DOHH2 (cell line): Measurements from ENCODE around the gene FRMPD4.
A peak's percentile ranks its signal among the peaks of the same experiment; 100 is the strongest.

Source experiments
- H3F3A ChIP-seq: fragments of 200-600 bp; sonication (generic), shearing (Covaris generic); 2 replicates; pipeline ENCODE4 v1.6.0; 2016; ENCODE audit warnings: antibody characterized with exemption, mild to moderate bottlenecking; ENCODE audit not compliant: control insufficient read depth, insufficient read depth
- H3K27ac ChIP-seq: fragments of 200-600 bp; sonication (generic); 2 replicates; pipeline ENCODE4 v1.5.1; 2014; ENCODE audit warnings: low read depth, mild to moderate bottlenecking, low read length, moderate library complexity
- H3K27me3 ChIP-seq: fragments of 200-600 bp; sonication (generic); 2 replicates; pipeline ENCODE4 v1.6.1; 2014; ENCODE audit warnings: mild to moderate bottlenecking, low read length, mixed read lengths; ENCODE audit not compliant: control insufficient read depth
- H3K36me3 ChIP-seq: fragments of 200-600 bp; sonication (generic); 2 replicates; pipeline ENCODE4 v1.6.1; 2014; ENCODE audit warnings: mild to moderate bottlenecking, low read length, moderate library complexity, mixed read lengths; ENCODE audit not compliant: control insufficient read depth
- H3K4me1 ChIP-seq: fragments of 200-600 bp; sonication (generic); 2 replicates; pipeline ENCODE4 v1.6.1; 2014; ENCODE audit warnings: mild to moderate bottlenecking, low read length, mixed read lengths; ENCODE audit not compliant: control insufficient read depth
- H3K4me2 ChIP-seq: fragments of 200-600 bp; sonication (generic); 2 replicates; pipeline ENCODE4 v1.6.0; 2014; ENCODE audit warnings: mild to moderate bottlenecking, low read length, moderate library complexity
- H3K4me3 ChIP-seq: fragments of 200-600 bp; sonication (generic); 2 replicates; pipeline ENCODE4 v1.5.1; 2014; ENCODE audit warnings: mild to moderate bottlenecking, low read length, mixed read lengths
- H3K79me2 ChIP-seq: fragments of 200-600 bp; sonication (generic); 2 replicates; pipeline ENCODE4 v1.6.1; 2014; ENCODE audit warnings: mild to moderate bottlenecking, low read length, mixed read lengths; ENCODE audit not compliant: control insufficient read depth
- H3K9me2 ChIP-seq: fragments of 200-600 bp; sonication (generic); replicated peaks from 2 replicates; pipeline ENCODE4 v1.6.1; 2014; ENCODE audit warnings: mild to moderate bottlenecking, low read length, mixed read lengths; ENCODE audit not compliant: control insufficient read depth
- H3K9me3 ChIP-seq: fragments of 200-600 bp; sonication (generic); 2 replicates; pipeline ENCODE4 v1.6.1; 2014; ENCODE audit warnings: antibody characterized with exemption, low read length, mixed read lengths; ENCODE audit not compliant: control insufficient read depth, insufficient read depth
- H4K20me1 ChIP-seq: fragments of 200-600 bp; sonication (generic); 2 replicates; pipeline ENCODE4 v1.6.0; 2014; ENCODE audit warnings: low read depth, mild to moderate bottlenecking, antibody characterized with exemption, low read length, moderate library complexity; ENCODE audit not compliant: control insufficient read depth, insufficient read depth
- EZH2phosphoT487 ChIP-seq: fragments of 200-600 bp; sonication (generic); IDR thresholded peaks from 2 replicates; pipeline ENCODE4 v1.6.1; 2017; ENCODE audit warnings: borderline replicate concordance, mild to moderate bottlenecking, antibody characterized with exemption, low read length, moderate library complexity, mixed read lengths
- TF ChIP-seq, protein P1 (sequence below): fragments of 200-600 bp; sonication (generic); IDR thresholded peaks from one replicate; pipeline ENCODE4 v1.5.1; 2014; ENCODE audit warnings: antibody characterized with exemption, mild to moderate bottlenecking, low read depth, low read length; ENCODE audit not compliant: poor library complexity, severe bottlenecking

Gene FRMPD4

DNA sequence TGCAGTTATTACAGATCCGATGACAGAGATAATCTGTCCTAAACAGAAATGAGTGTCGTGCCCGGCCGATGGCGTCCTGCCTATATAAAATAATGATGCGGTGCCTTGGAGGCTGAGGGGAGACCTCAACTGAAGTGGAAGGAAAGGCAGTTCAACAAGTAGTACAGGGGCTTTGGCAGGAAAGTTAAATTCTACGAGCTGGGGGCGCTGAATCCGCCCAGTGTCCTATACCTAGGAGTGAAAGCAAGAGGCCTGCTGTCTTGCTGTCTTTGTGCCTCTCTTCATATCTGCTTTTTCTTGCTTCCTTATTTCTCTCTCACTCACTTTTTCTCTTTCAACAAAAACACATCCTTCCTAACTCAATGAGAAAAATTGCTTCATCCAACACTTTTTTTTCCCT lies 570.8 kb downstream of the FRMPD4 start:
- Histone ChIP-seq H3K27me3 (no peaks in the 10 kb centered on the region), H3K36me3 (no peaks in the 10 kb centered on the region), H3K9me3 (no peaks in the 10 kb centered on the region), H3K4me1 (peaks cover 23% of the 10 kb centered on the region), H3K79me2 (no peaks in the 10 kb centered on the region), H3K27ac (no peak overlapping the region), H3K4me2 (no peak overlapping the region), H3F3A (0 out of 2 replicates have a peak, but pooled peaks cover 4% of the 10 kb centered on the region), H3K4me3 (no peak overlapping the region), H4K20me1 (no peaks in the 10 kb centered on the region), H3K9me2 (no peaks in the 10 kb centered on the region)
- TF ChIP-seq, protein P1, sequence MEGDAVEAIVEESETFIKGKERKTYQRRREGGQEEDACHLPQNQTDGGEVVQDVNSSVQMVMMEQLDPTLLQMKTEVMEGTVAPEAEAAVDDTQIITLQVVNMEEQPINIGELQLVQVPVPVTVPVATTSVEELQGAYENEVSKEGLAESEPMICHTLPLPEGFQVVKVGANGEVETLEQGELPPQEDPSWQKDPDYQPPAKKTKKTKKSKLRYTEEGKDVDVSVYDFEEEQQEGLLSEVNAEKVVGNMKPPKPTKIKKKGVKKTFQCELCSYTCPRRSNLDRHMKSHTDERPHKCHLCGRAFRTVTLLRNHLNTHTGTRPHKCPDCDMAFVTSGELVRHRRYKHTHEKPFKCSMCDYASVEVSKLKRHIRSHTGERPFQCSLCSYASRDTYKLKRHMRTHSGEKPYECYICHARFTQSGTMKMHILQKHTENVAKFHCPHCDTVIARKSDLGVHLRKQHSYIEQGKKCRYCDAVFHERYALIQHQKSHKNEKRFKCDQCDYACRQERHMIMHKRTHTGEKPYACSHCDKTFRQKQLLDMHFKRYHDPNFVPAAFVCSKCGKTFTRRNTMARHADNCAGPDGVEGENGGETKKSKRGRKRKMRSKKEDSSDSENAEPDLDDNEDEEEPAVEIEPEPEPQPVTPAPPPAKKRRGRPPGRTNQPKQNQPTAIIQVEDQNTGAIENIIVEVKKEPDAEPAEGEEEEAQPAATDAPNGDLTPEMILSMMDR, result no peak
- TF ChIP-seq EZH2phosphoT487, result no peak

- no peaks in the 10 kb centered on the region for H3K9me2 ChIP-seq
- peak overlapping the region; percentile 29 for H3K4me3 ChIP-seq
- no peaks in the 10 kb centered on the region for H3K36me3 ChIP-seq
- H3K4me2 ChIP-seq, result peak overlapping the region; percentile 49
- H3K27me3 ChIP-seq, result no peaks in the 10 kb centered on the region
- 0 out of 2 replicates have a peak, but pooled peaks cover 4% of the 10 kb centered on the region for H3F3A ChIP-seq
- no peaks in the 10 kb centered on the region for H4K20me1 ChIP-seq
- peak overlapping the region; percentile 52 for H3K27ac ChIP-seq
- no peaks in the 10 kb centered on the region for H3K9me3 ChIP-seq
- H3K4me1 ChIP-seq, result peaks cover 23% of the 10 kb centered on the region
- no peaks in the 10 kb centered on the region for H3K79me2 ChIP-seq
- no peak for TF ChIP-seq EZH2phosphoT487
- TF ChIP-seq, protein P1, result no peak
These were observed 573.3 kb downstream of the FRMPD4 start for GRCh38 chrX:12711435-12712040.

DNA sequence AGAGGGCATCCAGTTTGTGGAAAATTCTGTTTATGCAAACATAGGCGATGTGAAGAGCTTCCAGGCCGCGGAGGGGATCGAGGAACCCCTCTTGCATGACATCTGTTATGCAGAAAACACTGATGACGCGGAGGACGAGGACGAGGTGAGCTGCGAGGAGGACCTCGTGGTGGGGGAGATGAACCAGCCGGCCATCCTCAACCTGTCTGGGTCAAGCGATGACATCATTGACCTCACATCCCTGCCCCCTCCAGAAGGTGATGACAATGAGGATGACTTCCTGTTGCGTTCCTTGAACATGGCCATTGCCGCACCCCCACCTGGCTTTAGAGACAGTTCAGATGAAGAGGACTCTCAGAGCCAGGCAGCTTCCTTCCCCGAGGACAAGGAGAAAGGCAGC lies 578.3 kb downstream of the FRMPD4 start:
- H4K20me1 ChIP-seq, result no peaks in the 10 kb centered on the region
- no peak overlapping the region for H3K27ac ChIP-seq
- no peaks in the 10 kb centered on the region for H3K9me2 ChIP-seq
- no peaks in the 10 kb centered on the region for H3K9me3 ChIP-seq
- H3K36me3 ChIP-seq, result no peaks in the 10 kb centered on the region
- TF ChIP-seq, protein P1, result no peak
- TF ChIP-seq EZH2phosphoT487, result no peak
- H3K4me2 ChIP-seq, result no peak overlapping the region
- no peaks in the 10 kb centered on the region for H3F3A ChIP-seq
- H3K79me2 ChIP-seq, result no peaks in the 10 kb centered on the region
- no peaks in the 10 kb centered on the region for H3K27me3 ChIP-seq
- peaks cover 16% of the 10 kb centered on the region for H3K4me1 ChIP-seq
- no peak overlapping the region for H3K4me3 ChIP-seq
